OCI-LY3 (cell line): ENCODE measurements around the gene PDZRN3.

Source experiments
- H2AFZ ChIP-seq: fragments of 200-600, 300-600 bp; shearing (Covaris generic); 2 replicates; pipeline ENCODE4 v1.6.0; 2014; ENCODE audit warnings: antibody characterized with exemption, low read depth, low read length
- H3K27ac ChIP-seq: fragments of 200-600, 300-600 bp; sonication (generic); 2 replicates; pipeline ENCODE4 v1.5.1; 2014; ENCODE audit warnings: mild to moderate bottlenecking, low read length, moderate library complexity, mixed read lengths
- H3K27me3 ChIP-seq: fragments of 200-600, 300-600 bp; sonication (generic); 2 replicates; pipeline ENCODE4 v1.6.1; 2014; ENCODE audit warnings: low read depth, low read length, mixed read lengths
- H3K36me3 ChIP-seq: fragments of 200-600, 300-600 bp; sonication (generic); replicated peaks from 2 replicates; pipeline ENCODE3; 2014; ENCODE audit warnings: low read depth, low read length, mixed read lengths
- H3K4me1 ChIP-seq: fragments of 300-600, 200-600 bp; sonication (generic); 2 replicates; pipeline ENCODE4 v1.6.1; 2014; ENCODE audit warnings: low read length, mixed read lengths
- H3K4me2 ChIP-seq: fragments of 200-600, 300-600 bp; sonication (generic); 2 replicates; pipeline ENCODE4 v1.6.1; 2014; ENCODE audit warnings: low read length, mixed read lengths
- H3K4me3 ChIP-seq: fragments of 300-600, 200-600 bp; sonication (generic); 2 replicates; pipeline ENCODE4 v1.5.1; 2014; ENCODE audit warnings: antibody characterized with exemption, mild to moderate bottlenecking, low read length, moderate library complexity
- H3K79me2 ChIP-seq: fragments of 300-600, 200-600 bp; shearing (Covaris generic); 2 replicates; pipeline ENCODE4 v1.6.1; 2014; ENCODE audit warnings: mild to moderate bottlenecking, low read length, mixed read lengths
- H3K9ac ChIP-seq: fragments of 300-600, 200-600 bp; shearing (Covaris generic); 2 replicates; pipeline ENCODE4 v1.6.0; 2014; ENCODE audit warnings: mild to moderate bottlenecking, low read length, moderate library complexity
- H3K9me3 ChIP-seq: fragments of 200-600, 300-600 bp; shearing (Covaris generic); 2 replicates; pipeline ENCODE4 v1.6.1; 2014; ENCODE audit warnings: low read length, mixed read lengths; ENCODE audit not compliant: insufficient read depth
- H4K20me1 ChIP-seq: fragments of 200-600, 300-600 bp; sonication (generic); 2 replicates; pipeline ENCODE4 v1.6.1; 2016; ENCODE audit warnings: low read length, mixed read lengths; ENCODE audit not compliant: insufficient read depth
- CTCF ChIP-seq: fragments of 200-600, 300-600 bp; sonication (generic); IDR thresholded peaks from 2 replicates; pipeline ENCODE4 v1.5.1; 2014; ENCODE audit warnings: antibody characterized with exemption, low read length, low read depth
- EZH2phosphoT487 ChIP-seq: fragments of 200-600 bp; shearing (Covaris generic); IDR thresholded peaks from 2 replicates; pipeline ENCODE4 v1.6.1; 2018; ENCODE audit warnings: antibody characterized with exemption, mixed run types, low read depth

PDZRN3 gene

GRCh38 chr3:73380735-73381532 is 243.8 kb downstream of the PDZRN3 start:
- TF ChIP-seq EZH2phosphoT487 (no peak), CTCF (no peak)
- no peak overlapping the region for H3K9ac ChIP-seq
- H3K4me1 ChIP-seq: peaks cover 11% of the 10 kb centered on the region

DNA sequence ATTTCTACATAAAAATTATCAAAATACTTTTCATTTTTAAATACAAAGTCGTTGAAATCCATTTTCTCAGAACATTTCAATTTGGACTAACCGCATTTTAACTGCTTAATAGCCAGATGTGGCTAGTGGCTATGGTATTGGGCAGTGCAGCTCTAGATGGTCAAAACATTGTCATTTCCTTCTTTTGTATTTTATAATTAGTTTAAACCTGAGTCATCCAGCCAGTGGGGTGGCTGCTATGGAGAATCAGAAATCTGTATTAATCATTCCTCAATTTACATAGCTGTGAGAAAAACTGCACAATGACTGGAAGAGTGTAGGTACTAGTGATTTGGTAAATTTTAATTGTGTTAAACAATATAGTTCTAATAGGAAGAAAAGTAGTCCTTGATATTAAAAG is 245.3 kb downstream of the PDZRN3 start:
- Histone ChIP-seq H3K27ac (no peak overlapping the region), H3K4me1 (peaks cover 11% of the 10 kb centered on the region), H4K20me1 (no peaks in the 10 kb centered on the region), H3K27me3 (peaks cover 32% of the 10 kb centered on the region), H3K79me2 (no peaks in the 10 kb centered on the region), H3K4me2 (no peak overlapping the region), H3K36me3 (no peaks in the 10 kb centered on the region), H2AFZ (no peak overlapping the region), H3K4me3 (no peak overlapping the region), H3K9me3 (no peaks in the 10 kb centered on the region), H3K9ac (no peak overlapping the region)
- no peak for TF ChIP-seq EZH2phosphoT487
- no peak for TF ChIP-seq CTCF

More at GRCh38 chr3:73380735-73381532, 243.8 kb downstream of the PDZRN3 start:
- H3K27me3 ChIP-seq: peaks cover 32% of the 10 kb centered on the region
- H3K27ac ChIP-seq: no peak overlapping the region
- no peaks in the 10 kb centered on the region for H3K9me3 ChIP-seq
- H3K4me2 ChIP-seq: no peak overlapping the region
- H3K79me2 ChIP-seq: no peaks in the 10 kb centered on the region
- H4K20me1 ChIP-seq: no peaks in the 10 kb centered on the region
- no peak overlapping the region for H3K4me3 ChIP-seq
- no peaks in the 10 kb centered on the region for H3K36me3 ChIP-seq
- H2AFZ ChIP-seq: no peak overlapping the region

DNA sequence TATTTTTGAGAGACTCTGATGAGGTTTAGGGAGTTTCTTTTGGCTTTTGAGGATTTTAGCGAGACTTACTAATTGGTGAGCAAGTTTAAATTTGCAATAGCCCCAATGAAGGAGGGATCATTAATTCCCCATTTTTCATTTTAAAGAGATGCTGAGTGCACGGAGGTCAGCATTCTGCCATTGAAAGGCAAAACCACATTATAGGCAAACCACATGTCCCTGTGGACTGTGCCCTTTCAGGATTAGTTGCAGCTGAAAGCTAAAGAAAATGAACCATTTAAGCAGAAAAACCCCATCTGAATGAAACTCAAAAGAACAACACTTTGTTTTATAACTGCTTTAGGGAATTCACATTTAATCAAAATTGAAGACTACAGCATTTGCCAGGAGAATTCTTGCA is 246.5 kb downstream of the PDZRN3 start:
- Histone ChIP-seq H3K4me3 (no peak overlapping the region), H3K9ac (no peak overlapping the region), H3K4me1 (peaks cover 11% of the 10 kb centered on the region), H3K27me3 (peaks cover 32% of the 10 kb centered on the region), H3K79me2 (no peaks in the 10 kb centered on the region), H3K36me3 (no peaks in the 10 kb centered on the region), H3K4me2 (peak overlapping the region; percentile 5; the same call in 1 of the 2 replicates), H3K27ac (no peak overlapping the region), H3K9me3 (no peaks in the 10 kb centered on the region), H4K20me1 (no peaks in the 10 kb centered on the region), H2AFZ (no peak overlapping the region; the same call in 1 of the 2 replicates)
- no peak for TF ChIP-seq EZH2phosphoT487
- TF ChIP-seq CTCF: no peak

DNA sequence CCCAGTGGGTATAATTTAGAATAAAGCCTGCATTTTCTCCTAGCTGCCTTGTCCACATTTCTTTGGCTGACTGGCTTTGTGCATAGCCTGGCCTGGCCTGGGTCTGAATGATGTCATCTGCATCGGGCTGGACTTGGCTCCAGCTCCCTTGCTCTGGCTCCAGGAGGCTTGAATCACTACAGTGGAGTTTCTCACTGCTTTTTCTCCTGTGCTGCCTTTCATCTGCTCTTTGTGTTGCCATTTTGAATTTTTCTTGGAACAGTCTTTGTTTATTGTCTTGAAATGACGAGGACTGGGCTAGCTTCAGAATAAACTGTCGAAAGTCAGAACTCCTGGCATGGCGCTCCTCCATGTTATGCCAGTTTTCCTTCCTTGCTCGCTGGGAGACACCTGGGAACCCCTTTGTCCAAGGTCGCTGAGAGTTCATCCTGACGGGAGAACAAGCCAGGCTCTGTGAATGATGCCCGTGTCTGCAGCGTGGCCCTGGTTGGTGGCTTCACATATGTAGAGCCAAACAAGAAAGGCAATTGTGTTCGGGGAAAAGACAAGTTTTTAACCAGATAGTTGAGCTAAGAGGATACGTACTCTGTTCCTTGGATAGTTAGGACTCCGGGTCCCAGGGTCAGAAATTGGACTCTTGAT is 258.9 kb downstream of the PDZRN3 start:
- Histone ChIP-seq H4K20me1 (no peaks in the 10 kb centered on the region), H3K4me2 (no peak overlapping the region), H3K27ac (no peak overlapping the region), H3K9me3 (no peaks in the 10 kb centered on the region), H3K27me3 (no peaks in the 10 kb centered on the region), H3K4me3 (no peak overlapping the region), H3K79me2 (no peaks in the 10 kb centered on the region), H3K9ac (no peak overlapping the region), H2AFZ (no peak overlapping the region), H3K4me1 (no peaks in the 10 kb centered on the region), H3K36me3 (no peaks in the 10 kb centered on the region)
- no peak for TF ChIP-seq CTCF
- TF ChIP-seq EZH2phosphoT487: no peak
